HG03378 (cell line): Measurements from ENCODE around the gene GABRD.

ENCODE experiments used
- ATAC-seq: cut with Tn5 transposase; IDR thresholded peaks from one replicate; pipeline ENCODE4 v1.9.1; 2021; ENCODE audit warnings: mild to moderate bottlenecking, moderate library complexity; ENCODE audit not compliant: unreplicated experiment

Gene GABRD

GRCh38 chr1:2014741-2015735 lies 4.1 kb upstream of the GABRD start:
- no peak for ATAC-seq

- ATAC-seq: no peak
Measured at GRCh38 chr1:2016123-2016522, 3.0 kb upstream of the GABRD start.

DNA sequence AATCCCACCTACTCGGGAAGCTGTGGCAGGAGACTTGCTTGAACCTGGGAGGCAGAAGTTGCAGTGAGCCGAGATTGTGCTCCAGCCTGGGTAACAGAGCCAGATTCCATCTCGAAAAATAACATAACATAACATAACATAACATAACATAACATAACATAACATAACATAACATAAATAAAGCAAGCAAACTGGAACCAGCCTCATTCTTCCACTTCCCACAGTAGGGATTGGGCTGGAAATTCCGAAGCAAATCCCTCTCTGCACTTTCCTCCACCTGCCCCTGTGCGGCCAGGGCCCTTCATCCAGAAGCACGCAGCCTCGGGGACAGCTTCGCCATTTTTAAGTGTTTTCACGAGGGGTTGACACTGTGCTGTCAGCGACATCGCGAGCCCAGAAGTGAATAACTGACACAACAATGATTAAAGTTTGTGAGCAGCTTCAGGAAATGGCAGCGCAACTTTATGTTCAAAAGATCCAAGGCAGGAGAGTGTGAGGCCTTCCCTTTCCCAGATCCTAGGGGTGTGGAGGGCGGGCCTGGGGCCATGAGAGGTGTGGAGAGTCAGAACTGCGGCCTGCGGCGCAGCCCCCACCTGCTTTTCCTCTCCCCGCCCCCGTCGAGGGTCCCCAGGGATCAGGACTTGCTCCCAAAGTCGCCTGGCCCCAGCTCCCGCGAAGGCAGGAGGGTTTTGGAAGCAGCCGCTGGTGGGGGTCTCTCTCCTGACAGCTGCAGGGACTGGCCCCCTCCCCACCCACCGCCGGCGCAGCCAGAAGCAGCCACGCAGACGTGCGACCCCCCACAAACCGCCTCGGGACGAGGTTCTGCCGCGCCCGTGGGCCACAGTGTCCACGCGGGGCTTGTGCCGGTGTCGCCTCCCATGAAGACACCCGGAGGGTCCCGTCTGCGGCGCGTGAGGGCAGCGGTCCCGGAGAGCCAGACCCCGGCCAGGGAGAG lies 651 bp upstream of the GABRD start:
- ATAC-seq: no peak

DNA sequence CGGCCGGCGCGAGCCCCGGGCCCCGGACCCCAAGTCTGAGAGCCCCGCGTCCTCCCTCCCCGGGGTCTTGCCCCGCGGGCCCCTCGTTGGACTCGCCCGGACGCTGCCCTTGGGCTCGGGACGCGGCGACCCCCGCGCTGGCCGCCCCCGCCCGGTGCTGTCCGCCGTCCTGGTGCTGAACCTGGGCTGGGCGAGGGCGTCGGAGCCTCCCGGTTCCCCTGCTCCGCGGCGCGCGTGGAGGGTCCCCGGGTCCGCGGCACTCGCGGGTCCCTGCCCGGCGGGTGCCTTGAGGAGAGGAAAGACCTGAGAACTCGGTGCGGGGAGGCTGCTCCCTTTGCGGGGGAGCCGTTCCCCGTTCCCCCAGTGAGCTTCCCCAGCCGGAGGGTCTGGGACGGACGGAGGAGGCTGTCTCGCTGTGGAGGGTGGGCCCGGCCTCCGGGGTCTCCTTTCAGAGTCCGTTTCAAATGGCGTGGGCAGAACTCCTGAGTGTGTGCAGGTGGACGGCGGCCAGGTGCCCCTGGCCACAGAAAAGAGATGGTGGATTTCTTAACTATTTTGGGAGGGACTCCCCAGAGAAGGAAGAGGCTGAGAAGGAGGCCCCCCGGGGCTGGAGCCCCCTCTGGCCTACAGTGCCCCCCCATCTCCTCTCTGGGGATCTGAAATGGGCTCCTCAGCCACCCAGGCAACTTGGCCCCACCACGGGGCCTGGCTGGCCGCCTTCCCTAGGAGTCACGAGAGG lies 595 bp downstream of the GABRD start:
- no peak for ATAC-seq

DNA sequence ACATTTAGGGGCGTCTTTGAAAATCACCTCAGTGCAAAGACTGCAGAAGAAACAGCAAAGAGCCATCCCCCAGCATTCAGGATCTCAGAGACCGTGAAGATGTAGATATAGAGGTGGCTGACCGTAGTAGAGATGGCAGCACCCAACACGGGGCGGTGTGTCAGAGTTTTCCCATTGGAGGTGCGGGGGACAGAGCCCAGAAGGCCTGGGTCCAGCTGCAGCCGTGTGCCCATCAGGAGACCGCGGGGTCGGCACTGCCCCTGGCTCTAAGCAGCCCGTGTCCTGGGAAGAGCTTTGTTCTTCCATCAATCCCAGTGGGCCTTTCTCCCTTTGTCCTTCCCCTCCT lies 1.1 kb downstream of the GABRD start:
- ATAC-seq: no peak

GRCh38 chr1:2021550-2021949 lies 2.4 kb downstream of the GABRD start:
- ATAC-seq: no peak

DNA sequence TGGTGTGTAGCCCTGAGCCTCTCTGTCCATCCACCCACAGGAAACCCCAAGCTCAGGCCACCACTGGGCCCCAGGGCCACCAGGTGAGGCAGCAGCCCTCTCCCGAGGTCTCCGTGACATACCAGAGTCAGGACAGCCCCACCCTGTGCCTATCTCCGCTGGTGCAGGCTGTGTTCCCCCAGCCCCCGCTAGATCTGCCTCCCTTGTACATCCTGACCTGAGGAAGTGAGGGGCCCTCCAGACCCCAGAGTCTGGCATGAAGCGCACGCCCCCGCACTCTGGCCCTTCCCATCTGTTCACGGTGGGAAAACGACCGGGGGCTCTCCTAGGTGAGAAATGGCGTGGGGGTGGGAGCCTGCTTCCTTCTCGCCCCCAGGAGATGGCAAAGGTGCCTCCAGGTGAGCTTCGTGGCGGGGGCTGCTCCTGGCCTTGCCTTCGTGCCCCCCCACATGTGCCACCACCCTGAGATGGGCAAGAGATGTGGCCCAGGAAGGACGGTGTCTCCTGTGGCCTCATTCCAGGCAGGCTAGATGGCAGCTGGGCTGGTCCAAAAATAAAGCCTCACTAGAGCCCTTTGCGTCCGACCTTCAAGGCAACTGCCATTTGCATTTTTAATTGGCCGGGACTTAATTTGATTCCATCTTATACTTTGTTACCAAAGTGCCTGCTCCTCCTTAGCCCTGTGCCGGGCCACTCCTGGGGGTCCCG lies 3.1 kb downstream of the GABRD start:
- no peak for ATAC-seq

GRCh38 chr1:2023187-2023586 lies 4.0 kb downstream of the GABRD start:
- ATAC-seq: no peak

GRCh38 chr1:2024451-2024850 lies 5.3 kb downstream of the GABRD start:
- ATAC-seq: no peak

GRCh38 chr1:2024887-2025286 lies 5.7 kb downstream of the GABRD start:
- ATAC-seq: no peak

DNA sequence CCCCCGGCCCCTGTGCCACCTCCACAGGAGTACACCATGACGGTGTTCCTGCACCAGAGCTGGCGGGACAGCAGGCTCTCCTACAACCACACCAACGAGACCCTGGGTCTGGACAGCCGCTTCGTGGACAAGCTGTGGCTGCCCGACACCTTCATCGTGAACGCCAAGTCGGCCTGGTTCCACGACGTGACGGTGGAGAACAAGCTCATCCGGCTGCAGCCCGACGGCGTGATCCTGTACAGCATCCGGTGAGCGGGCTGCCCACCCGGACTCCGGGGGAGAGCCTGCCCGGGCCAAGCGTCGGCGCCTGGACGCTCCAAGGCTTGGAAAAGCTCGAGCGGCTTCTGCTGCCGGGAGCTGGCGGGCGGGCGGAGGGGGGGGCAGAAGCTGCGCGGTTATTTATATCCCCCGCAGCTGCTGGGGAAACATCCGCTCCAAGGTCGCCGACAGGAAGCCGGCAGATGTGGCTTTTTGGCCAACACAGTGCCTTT lies 6.4 kb downstream of the GABRD start:
- no peak for ATAC-seq

GRCh38 chr1:2027961-2028583 lies 8.9 kb downstream of the GABRD start:
- no peak for ATAC-seq

GRCh38 chr1:2028870-2029560 lies 9.9 kb downstream of the GABRD start:
- ATAC-seq: no peak

GRCh38 chr1:2029561-2029960 lies 10.4 kb downstream of the GABRD start:
- ATAC-seq: no peak

DNA sequence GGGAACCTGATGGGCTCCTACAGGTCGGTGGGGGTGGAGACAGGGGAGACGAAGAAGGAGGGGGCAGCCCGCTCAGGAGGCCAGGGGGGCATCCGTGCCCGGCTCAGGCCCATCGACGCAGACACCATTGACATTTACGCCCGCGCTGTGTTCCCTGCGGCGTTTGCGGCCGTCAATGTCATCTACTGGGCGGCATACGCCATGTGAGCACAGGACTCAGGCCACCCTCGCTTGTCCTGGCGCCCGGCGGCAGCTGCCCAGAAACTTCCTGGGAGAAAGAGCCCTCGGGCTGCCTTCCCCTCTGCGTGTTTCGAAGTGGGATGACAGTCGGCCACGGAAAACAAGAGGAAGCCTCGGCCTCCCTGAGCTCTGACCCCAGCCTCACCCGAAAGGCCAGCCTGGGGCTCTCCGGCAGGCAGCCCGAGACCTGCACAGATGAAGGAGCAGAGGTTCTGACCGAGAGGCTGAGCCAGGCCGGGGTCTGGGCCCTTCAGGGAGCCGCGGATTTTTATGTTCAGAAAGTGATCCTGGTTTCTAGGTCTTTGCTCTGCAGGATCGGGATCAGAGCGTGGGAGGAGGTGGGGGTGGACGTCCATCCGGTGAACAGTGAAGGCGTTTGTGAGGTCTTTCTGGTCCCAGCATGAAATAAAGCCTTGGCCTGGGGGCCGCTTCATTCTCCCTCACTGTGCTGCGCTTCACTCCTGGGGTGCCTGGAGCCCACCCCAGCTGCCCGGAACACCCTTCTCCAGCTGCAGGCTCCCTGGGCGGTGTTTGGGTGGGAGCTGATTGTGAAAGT lies 11.1 kb downstream of the GABRD start:
- no peak for ATAC-seq

DNA sequence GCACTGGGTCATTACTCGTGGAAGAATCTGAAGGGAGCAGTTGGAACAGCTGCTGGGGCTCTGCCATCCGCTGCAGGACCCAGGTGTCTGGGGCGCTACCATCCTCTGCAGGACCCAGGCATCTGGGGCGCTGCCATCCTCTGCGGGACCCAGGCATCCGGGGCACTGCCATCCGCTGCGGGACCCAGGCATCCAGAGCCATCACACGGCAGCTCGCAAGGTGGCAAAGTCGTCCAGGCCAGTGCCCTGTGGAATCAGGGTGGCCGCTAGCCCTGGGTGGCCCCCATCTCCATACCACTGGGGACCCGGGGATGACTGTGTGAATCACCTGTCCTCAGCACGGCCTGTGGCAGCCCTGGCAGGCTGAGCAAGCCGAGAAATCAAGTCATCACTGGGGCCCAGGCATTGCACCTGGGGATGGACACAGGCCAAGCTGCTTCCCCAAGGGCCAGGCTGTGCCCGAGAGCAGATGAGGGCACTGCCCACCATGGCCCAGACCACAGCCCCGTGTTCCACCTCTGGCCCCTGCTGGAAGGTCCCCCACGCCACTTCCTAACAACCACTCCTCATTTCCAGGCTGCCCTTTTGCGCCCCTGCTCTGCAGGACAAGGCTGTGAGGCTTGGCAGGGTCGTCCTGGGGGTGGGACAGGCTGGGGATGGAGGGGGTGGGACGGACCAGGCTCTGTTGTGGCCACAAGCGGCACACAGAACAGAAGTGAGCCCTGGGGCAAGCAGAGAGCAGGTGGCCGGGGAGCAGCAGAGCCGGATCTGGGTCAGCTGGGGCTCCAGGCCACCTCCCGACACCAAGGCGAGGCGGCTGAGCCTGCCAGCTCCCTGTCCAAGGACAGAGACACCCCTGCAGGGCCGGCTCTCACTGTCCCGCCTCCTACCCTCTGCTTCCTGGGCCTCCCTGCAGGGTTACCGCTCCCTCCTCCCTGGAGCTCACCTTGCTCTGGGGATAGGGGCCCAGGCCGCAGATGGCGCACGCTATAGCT lies 12.7 kb downstream of the GABRD start:
- no peak for ATAC-seq

DNA sequence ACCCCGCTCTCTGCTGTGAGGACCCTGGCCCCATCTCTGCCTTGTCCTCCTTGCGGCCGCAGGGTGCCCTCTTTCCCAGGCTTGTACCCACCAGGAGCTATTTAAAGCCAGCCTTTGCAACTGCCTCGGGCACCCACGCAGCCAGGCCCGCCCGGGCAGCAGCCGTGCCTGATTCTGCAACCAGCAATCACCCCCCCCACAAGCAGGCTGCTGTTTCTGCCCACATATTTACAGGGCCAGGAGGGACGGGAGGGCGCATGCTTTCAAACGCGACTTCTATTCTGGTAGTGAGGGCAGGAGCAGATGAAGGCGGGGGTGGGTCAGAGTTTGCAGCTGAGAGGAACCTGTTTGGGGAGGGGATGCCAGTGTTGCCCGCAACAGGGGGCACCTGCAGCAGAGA lies 13.6 kb downstream of the GABRD start:
- ATAC-seq: no peak
